ENCODE results near the gene FAM83D.

FAM83D gene

GRCh38 chr20:38935967-38936407, 9.8 kb downstream of the FAM83D start:
- no peak overlapping the region for H3K4me3 ChIP-seq
- H3K36me3 ChIP-seq (ENCODE audit: insufficient read depth, low read length) = peaks cover 59% of the 10 kb centered on the region
- H3K9me3 ChIP-seq (ENCODE audit: low read depth, low read length) = no peaks in the 10 kb centered on the region
- H3K9ac ChIP-seq (ENCODE audit: insufficient read length) = no peak overlapping the region
- TF ChIP-seq EZH2 (IDR thresholded peaks at IDR 0.05) (no peak), FOXP2 (optimal IDR thresholded peaks at IDR 0.05; ENCODE audit: control extremely low read depth, extremely low read length, insufficient read depth) (no peak), POLR2AphosphoS5 (IDR thresholded peaks at IDR 0.05; ENCODE audit: borderline replicate concordance, low read depth, low read length) (no peak)
- no peak for DNase-seq (ENCODE audit: low read depth, low spot score)
- no peak overlapping the region for H3K27ac ChIP-seq

GRCh38 chr20:38937000-38937399, 10.8 kb downstream of the FAM83D start:
- H3K36me3 ChIP-seq (ENCODE audit: insufficient read depth, low read length) = peaks cover 67% of the 10 kb centered on the region
- no peak for DNase-seq (ENCODE audit: low read depth, low spot score)
- no peak overlapping the region for H3K27ac ChIP-seq
- H3K9me3 ChIP-seq (ENCODE audit: low read depth, low read length) = no peaks in the 10 kb centered on the region
- H3K9ac ChIP-seq (ENCODE audit: insufficient read length) = no peak overlapping the region
- no peak overlapping the region for H3K4me3 ChIP-seq
- TF ChIP-seq POLR2AphosphoS5 (IDR thresholded peaks at IDR 0.05; ENCODE audit: borderline replicate concordance, low read depth, low read length) = no peak
- TF ChIP-seq FOXP2 (optimal IDR thresholded peaks at IDR 0.05; ENCODE audit: control extremely low read depth, extremely low read length, insufficient read depth) = no peak
- TF ChIP-seq EZH2 (IDR thresholded peaks at IDR 0.05) = no peak

- Histone ChIP-seq H3K36me3 (ENCODE audit: insufficient read depth, low read length) (peaks cover 77% of the 10 kb centered on the region), H3K27ac (no peak overlapping the region), H3K9ac (ENCODE audit: insufficient read length) (no peak overlapping the region), H3K9me3 (ENCODE audit: low read depth, low read length) (no peaks in the 10 kb centered on the region), H3K4me3 (no peak overlapping the region)
- TF ChIP-seq EZH2 (IDR thresholded peaks at IDR 0.05) (no peak), FOXP2 (optimal IDR thresholded peaks at IDR 0.05; ENCODE audit: control extremely low read depth, extremely low read length, insufficient read depth) (no peak), POLR2AphosphoS5 (IDR thresholded peaks at IDR 0.05; ENCODE audit: borderline replicate concordance, low read depth, low read length) (no peak)
- DNase-seq (ENCODE audit: low read depth, low spot score) = no peak
Observed at GRCh38 chr20:38937978-38938473, 11.8 kb downstream of the FAM83D start.

- Histone ChIP-seq H3K36me3 (ENCODE audit: insufficient read depth, low read length) (peaks cover 77% of the 10 kb centered on the region), H3K9ac (ENCODE audit: insufficient read length) (no peak overlapping the region), H3K4me3 (no peak overlapping the region), H3K9me3 (ENCODE audit: low read depth, low read length) (no peaks in the 10 kb centered on the region), H3K27ac (no peak overlapping the region)
- no peak for DNase-seq (ENCODE audit: low read depth, low spot score)
- TF ChIP-seq FOXP2 (optimal IDR thresholded peaks at IDR 0.05; ENCODE audit: control extremely low read depth, extremely low read length, insufficient read depth) (no peak), POLR2AphosphoS5 (IDR thresholded peaks at IDR 0.05; ENCODE audit: borderline replicate concordance, low read depth, low read length) (no peak), EZH2 (IDR thresholded peaks at IDR 0.05) (no peak)
Observed at GRCh38 chr20:38939686-38940085, 13.5 kb downstream of the FAM83D start.

GRCh38 chr20:38940644-38941043, 14.4 kb downstream of the FAM83D start:
- peaks cover 81% of the 10 kb centered on the region for H3K36me3 ChIP-seq (ENCODE audit: insufficient read depth, low read length)
- H3K27ac ChIP-seq = no peak overlapping the region
- H3K9ac ChIP-seq (ENCODE audit: insufficient read length) = no peak overlapping the region
- no peaks in the 10 kb centered on the region for H3K9me3 ChIP-seq (ENCODE audit: low read depth, low read length)
- no peak overlapping the region for H3K4me3 ChIP-seq
- no peak for DNase-seq (ENCODE audit: low read depth, low spot score)
- TF ChIP-seq FOXP2 (optimal IDR thresholded peaks at IDR 0.05; ENCODE audit: control extremely low read depth, extremely low read length, insufficient read depth) (no peak), EZH2 (IDR thresholded peaks at IDR 0.05) (no peak), POLR2AphosphoS5 (IDR thresholded peaks at IDR 0.05; ENCODE audit: borderline replicate concordance, low read depth, low read length) (no peak)

- Histone ChIP-seq H3K36me3 (ENCODE audit: insufficient read depth, low read length) (peaks cover 83% of the 10 kb centered on the region), H3K4me3 (no peak overlapping the region), H3K9ac (ENCODE audit: insufficient read length) (no peak overlapping the region), H3K27ac (no peak overlapping the region), H3K9me3 (ENCODE audit: low read depth, low read length) (no peaks in the 10 kb centered on the region)
- no peak for DNase-seq (ENCODE audit: low read depth, low spot score)
- TF ChIP-seq FOXP2 (optimal IDR thresholded peaks at IDR 0.05; ENCODE audit: control extremely low read depth, extremely low read length, insufficient read depth) = no peak
- no peak for TF ChIP-seq POLR2AphosphoS5 (IDR thresholded peaks at IDR 0.05; ENCODE audit: borderline replicate concordance, low read depth, low read length)
- TF ChIP-seq EZH2 (IDR thresholded peaks at IDR 0.05) = no peak
Observed at GRCh38 chr20:38941726-38942389, 15.6 kb downstream of the FAM83D start.

- TF ChIP-seq EZH2 (IDR thresholded peaks at IDR 0.05) = no peak
- TF ChIP-seq POLR2AphosphoS5 (IDR thresholded peaks at IDR 0.05; ENCODE audit: borderline replicate concordance, low read depth, low read length) = no peak
- TF ChIP-seq FOXP2 (optimal IDR thresholded peaks at IDR 0.05; ENCODE audit: control extremely low read depth, extremely low read length, insufficient read depth) = no peak
- Histone ChIP-seq H3K4me3 (no peak overlapping the region), H3K27ac (no peak overlapping the region), H3K9ac (ENCODE audit: insufficient read length) (no peak overlapping the region), H3K9me3 (ENCODE audit: low read depth, low read length) (no peaks in the 10 kb centered on the region), H3K36me3 (ENCODE audit: insufficient read depth, low read length) (peaks cover 91% of the 10 kb centered on the region)
- no peak for DNase-seq (ENCODE audit: low read depth, low spot score)
Observed at GRCh38 chr20:38945012-38945411, 18.8 kb downstream of the FAM83D start.

- Histone ChIP-seq H3K9ac (ENCODE audit: insufficient read length) (no peak overlapping the region), H3K27ac (no peak overlapping the region), H3K36me3 (ENCODE audit: insufficient read depth, low read length) (peaks cover 91% of the 10 kb centered on the region), H3K4me3 (no peak overlapping the region), H3K9me3 (ENCODE audit: low read depth, low read length) (no peaks in the 10 kb centered on the region)
- TF ChIP-seq EZH2 (IDR thresholded peaks at IDR 0.05) = no peak
- TF ChIP-seq POLR2AphosphoS5 (IDR thresholded peaks at IDR 0.05; ENCODE audit: borderline replicate concordance, low read depth, low read length) = no peak
- no peak for TF ChIP-seq FOXP2 (optimal IDR thresholded peaks at IDR 0.05; ENCODE audit: control extremely low read depth, extremely low read length, insufficient read depth)
- no peak for DNase-seq (ENCODE audit: low read depth, low spot score)
Observed at GRCh38 chr20:38946836-38947235, 20.6 kb downstream of the FAM83D start.

All from SK-N-MC (cell line).